ENCODE data around the gene RGS12.

RGS12 gene

GRCh38 chr4:3336382-3337356 lies 43.8 kb downstream of the RGS12 start:
- no peak for DNase-seq

- no peak for DNase-seq
Measured at GRCh38 chr4:3337357-3337732, 44.5 kb downstream of the RGS12 start.

- no peak for DNase-seq
Measured at GRCh38 chr4:3337811-3338210, 45.0 kb downstream of the RGS12 start.

- no peak for DNase-seq
Measured at GRCh38 chr4:3338321-3338838, 45.6 kb downstream of the RGS12 start.

- no peak for DNase-seq
Measured at GRCh38 chr4:3338976-3339531, 46.2 kb downstream of the RGS12 start.

GRCh38 chr4:3339577-3339976 lies 46.8 kb downstream of the RGS12 start:
- DNase-seq: no peak

- DNase-seq: no peak
Measured at GRCh38 chr4:3340038-3340699, 47.3 kb downstream of the RGS12 start.

GRCh38 chr4:3340700-3341083 lies 47.9 kb downstream of the RGS12 start:
- DNase-seq: no peak

- DNase-seq: no peak
Measured at GRCh38 chr4:3341760-3342159, 48.9 kb downstream of the RGS12 start.

GRCh38 chr4:3342182-3342854 lies 49.5 kb downstream of the RGS12 start:
- DNase-seq: peak; percentile 2
